Suppressor macrophage treated with lipopolysaccharide for 4 hours (primary cell): Measurements from ENCODE around the gene IGFALS.

Source experiments
- DNase-seq: peaks from one replicate; pipeline ENCODE4 v3.0.0-alpha.2; 2020

IGFALS gene

GRCh38 chr16:1788095-1788707 is 5.3 kb downstream of the IGFALS start:
- no peak for DNase-seq

- DNase-seq: no peak
Measured at GRCh38 chr16:1787322-1788094, 6.0 kb downstream of the IGFALS start.

DNA sequence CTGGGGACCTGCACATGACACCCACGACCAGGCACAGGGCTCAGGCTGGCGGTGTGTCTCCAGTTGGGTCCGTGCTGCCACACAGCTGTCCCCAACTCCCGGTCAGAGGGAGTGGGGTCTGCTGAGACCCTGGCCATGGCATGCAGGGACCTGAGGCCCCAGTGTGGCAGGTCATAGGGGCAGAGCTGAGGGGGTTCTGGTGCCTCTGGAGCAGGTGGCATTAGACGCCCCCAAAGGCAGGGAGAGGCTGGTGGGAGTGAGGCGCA is 6.5 kb downstream of the IGFALS start:
- DNase-seq: no peak

DNA sequence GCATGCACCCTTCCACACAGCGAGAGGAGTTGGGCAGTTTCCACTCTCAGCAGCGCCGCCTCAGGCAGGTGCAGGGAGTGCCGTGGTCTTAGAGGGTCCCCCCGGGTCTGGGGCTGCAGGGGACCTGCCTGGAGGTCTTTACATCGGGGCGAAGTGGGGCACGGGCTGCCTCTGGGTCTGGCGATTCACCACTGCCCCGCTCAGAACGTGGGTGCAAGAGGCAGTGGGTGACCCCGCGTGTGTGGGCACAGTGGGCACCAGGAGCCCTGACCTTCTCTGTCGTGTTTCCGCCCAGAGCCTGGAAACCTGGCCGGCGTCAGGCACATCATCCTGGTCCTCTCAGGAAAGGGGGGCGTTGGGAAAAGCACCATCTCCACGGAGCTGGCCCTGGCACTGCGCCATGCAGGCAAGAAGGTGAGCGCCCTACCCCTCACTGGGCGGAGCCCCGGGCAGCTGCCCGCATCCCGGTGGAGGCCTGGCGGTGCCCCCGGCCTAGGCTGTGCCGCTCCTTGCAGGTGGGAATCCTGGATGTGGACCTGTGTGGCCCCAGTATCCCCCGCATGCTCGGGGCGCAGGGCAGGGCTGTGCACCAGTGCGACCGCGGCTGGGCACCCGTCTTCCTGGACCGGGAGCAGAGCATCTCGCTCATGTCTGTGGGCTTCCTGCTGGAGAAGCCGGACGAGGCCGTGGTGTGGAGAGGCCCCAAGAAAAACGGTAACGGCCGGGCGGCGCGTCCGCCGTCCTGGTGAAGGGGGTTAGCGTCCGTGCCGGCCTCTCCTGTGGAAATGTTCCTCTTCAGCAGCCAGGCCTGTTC is 7.1 kb downstream of the IGFALS start:
- DNase-seq: no peak

GRCh38 chr16:1785846-1786170 is 7.7 kb downstream of the IGFALS start:
- DNase-seq: no peak

DNA sequence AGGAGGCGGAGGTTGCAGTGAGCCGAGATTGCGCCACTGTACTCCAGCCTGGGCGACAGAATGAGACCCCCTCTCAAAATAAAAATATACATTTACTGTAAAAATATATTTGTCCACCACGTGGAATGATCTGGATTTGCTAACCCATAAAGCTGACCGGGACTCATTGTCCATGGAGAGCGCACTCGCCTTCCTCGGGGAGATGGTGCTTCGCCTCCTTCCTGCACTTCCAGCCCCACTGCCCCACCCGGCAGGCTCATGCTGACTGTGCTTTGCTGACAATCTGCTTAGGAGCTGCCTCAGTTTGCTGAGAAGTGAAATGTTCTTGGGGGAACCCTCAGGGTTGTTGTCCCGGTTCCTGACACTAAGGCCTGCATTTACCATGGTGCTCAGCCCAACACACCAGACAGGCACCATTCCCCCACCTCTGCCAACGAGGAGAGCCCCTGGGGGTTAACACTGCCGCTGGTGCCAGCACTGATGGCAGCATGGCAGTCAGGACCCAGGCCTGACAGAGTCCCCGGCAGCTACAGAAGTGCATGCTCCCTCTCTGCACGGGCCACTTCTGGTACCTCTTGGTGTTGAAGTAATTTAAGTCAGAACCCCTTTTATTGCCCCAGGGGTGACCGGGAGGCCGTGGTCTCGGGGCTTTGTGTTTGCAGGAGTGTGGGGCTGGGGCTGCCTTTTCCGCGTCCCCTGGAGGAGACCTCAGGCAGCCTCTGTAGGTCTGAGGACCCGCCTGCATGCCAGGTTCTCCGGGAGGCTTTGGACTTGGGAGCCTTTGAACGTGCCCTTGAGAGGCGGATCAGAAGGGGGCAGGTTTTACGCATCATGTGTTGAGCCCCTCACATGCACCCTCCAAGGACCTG is 8.3 kb downstream of the IGFALS start:
- no peak for DNase-seq

DNA sequence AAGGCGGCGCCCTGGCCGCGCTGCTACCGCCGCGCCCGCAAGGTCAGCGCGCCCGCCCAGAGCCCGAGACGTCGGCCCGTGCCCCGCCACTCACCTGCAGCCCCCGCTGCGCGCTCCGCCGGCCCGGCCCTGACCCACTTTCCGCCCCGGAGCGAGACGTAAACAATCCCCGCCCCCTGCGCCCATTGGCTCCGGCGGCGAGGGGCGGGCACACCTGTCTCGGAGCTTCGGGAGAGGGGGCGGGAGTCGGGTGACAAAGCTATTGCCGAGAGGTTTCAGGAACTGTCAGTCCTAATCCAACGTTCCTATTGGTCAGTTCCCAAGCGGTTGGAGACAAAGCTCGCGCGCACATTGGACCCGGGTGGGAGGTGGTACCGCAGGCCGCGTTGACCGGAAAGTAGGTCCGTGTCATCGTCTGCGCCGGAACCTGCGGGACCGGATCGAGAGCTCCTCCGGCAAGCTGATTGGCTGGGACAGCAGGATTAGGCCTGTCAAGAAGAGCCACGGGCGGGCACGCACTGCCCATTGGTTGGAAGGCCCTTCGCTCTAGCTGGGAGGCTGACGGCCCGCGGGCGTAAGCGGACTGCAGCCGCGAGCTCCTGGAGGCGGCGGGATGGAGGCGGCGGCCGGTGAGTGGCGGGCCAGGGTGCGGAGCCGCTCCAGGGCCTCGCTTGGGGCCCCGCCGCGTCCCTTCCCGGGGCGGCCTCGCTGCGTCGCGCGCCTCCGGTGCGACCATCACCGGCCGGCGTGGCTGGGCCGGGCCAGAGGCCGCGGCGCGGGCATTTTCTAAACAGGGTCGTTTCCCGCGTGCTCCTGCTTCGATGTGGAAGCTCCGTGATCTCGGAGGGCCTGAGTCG is 10.9 kb downstream of the IGFALS start, which contains the start of the genes NUBP2 and SPSB3:
NUBP2 (plus strand) TSS at position 553 of the 857 bp plus-strand sequence; CDS start at position 614, 61 bp downstream.
SPSB3 (minus strand) TSS at position 164 of the 857 bp plus-strand sequence. CDS start 1,088 bp downstream, outside the sequence.
- DNase-seq: peak; percentile 100

DNA sequence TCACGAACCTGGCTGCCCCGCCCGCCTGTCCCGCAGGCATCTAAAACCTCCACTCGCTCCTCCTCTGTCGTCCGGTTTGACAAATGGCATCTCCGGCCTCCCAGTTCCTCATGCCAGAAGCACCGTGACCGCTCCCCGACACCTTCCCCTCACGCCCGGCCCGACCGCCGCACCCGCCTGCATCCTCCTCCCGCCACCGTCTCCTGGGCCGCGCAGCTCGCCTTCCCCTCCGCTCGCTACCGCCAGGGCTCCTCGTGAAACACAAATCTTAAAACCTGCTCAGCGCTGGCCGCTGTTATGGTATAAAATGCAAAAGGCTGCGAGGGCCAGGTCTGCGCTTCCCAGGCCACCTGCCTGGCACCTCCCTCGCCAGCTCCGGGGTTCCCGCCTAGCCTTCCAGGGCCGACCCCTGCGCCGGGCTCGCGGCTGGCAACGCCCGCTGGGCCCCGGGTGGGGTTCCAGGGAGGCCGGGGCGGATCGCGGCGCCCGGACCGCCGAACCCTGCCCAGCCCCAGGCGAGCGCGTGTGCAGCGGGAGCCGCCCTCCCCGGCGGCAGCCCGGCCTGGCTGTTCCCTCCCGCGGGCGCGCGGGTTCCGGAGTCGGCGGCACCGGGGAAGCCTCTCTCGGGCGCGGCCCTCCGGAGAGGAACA is 11.6 kb downstream of the IGFALS start:
- DNase-seq: peak; percentile 29

GRCh38 chr16:1781254-1781653 is 12.3 kb downstream of the IGFALS start:
- DNase-seq: no peak

- DNase-seq: no peak
Measured at GRCh38 chr16:1780677-1781072, 12.8 kb downstream of the IGFALS start.

DNA sequence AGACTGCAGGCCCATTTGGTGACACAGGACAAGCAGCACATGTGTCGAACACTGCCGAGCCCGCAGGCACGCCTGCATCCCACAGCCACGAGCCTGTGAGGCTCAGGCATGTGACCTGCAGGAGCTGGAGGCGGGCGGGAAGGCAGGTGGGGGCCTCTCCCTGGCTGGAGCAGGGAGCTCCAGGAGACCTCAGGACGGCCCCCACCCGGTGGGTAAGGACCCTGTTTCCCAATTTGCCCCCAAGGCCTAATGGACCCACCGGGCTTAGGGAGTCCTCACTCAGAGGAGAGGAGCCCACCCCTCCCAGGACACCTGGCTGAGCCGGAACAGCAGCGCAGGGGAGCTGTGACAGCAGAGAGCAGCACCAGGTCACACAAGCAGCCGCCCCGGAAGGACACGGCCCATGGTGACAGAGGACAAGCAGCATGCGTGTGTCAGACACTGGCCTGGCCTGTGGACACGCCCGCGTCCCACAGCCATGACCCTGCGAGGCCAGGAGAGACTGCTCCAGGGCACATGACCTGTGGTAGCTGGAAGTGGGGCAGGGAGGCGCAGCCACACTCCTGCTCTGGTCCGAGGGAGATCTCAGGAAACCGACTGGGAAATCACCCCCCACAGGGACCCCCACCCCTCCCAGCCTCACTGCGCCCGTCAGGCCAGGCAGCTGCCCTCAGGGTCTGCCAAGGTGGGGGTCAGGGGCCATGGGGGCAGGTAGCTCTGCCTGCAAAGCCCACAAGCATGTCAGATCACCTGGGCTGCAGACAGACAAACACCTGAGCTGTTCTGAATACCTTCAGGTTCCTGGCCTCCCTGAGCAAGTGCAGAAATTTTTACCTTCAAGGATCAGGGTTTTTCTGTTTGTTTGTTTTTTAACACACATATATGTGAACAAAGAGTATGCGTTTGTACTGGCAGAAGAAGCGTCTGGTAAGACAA is 13.5 kb downstream of the IGFALS start:
- no peak for DNase-seq

- no peak for DNase-seq
Measured at GRCh38 chr16:1779234-1779701, 14.2 kb downstream of the IGFALS start.

DNA sequence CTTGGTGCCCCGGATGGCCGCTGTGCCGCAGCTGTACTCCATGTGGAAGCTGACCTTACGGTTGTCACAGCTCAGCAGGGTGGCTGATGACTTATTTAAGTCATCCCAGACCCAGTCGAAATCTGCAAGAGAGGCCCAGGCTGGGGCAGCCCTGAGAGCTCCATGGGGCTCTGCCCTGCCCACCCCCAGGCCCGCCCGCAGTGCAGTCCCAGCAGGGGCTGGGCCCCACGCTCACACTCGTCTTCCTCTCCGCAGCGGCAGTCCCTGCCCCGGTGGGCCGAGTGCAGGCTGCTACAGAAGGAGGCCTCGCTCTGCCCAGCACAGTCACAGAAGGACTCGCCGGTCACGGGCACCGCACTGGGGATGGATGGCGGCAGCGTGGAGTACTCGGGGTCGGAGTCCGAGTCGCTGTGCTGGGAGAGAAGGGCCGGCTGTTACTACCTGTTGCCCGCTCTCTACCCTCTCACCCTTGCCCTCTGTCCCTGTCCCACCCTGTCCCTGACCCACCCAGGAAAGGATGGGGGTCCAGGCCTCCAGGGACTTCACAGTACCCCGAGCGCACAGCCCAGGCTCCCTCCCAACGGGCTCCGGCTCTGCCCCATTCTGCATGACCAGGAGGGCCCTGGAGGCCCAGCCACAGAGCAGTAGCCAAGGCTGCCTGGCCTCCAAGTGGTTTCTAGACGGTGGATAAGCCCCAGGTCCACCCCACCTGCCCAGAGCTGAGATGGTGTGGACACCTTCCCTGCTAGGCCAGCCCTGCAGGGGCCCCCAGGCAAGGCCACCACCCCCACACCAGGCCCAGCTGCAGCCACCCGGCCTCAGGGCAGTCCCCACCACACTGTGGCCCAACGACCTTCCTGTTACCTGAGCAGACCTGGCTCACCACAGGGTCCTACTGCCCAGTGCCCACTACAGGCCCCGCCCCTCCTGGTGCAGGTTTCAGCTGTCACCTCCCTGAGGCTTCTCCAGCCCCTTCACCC is 15.0 kb downstream of the IGFALS start:
- no peak for DNase-seq

DNA sequence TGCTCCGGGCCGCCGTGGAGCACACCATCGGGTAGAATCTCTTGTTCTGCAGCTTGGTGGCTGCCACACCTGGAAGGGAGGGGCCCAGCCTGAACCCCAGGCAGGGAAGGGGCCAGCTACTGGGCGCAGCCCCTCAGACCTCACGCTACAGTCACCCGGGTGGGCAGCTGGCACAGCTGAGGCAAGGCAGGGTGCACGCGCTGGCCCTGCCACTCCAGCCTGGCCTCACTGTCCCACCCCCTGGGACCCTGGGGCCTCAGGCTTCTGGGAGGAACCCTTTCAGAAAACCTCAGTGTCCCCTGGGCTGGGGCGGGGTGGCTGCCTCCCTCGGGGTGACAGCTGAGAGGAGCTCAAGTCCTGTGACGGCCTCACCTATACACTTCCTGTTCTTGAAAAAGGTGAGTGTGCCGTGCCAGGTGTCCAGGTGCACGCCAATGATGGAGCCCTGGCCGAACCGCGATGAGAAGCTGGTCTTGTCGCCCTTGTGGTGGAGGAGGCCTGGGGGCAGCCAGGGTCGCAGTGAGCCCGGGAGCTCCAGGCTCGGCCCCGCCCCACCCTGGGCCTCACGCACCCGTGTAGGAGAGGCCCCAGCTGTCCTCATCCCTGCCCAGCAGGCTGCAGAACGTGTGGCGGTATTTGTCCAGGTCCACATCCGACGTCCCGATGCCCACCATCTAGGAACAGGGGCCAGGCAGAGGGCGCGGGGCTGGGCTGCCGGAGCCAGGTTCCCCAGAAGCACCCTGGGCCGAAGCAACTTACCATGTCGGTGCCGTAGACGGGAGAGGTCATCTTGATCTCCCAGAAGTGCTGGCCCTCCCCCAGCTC is 15.9 kb downstream of the IGFALS start:
- no peak for DNase-seq

- DNase-seq: no peak
Measured at GRCh38 chr16:1776991-1777374, 16.5 kb downstream of the IGFALS start.

- DNase-seq: no peak
Measured at GRCh38 chr16:1776672-1776955, 16.9 kb downstream of the IGFALS start.

DNA sequence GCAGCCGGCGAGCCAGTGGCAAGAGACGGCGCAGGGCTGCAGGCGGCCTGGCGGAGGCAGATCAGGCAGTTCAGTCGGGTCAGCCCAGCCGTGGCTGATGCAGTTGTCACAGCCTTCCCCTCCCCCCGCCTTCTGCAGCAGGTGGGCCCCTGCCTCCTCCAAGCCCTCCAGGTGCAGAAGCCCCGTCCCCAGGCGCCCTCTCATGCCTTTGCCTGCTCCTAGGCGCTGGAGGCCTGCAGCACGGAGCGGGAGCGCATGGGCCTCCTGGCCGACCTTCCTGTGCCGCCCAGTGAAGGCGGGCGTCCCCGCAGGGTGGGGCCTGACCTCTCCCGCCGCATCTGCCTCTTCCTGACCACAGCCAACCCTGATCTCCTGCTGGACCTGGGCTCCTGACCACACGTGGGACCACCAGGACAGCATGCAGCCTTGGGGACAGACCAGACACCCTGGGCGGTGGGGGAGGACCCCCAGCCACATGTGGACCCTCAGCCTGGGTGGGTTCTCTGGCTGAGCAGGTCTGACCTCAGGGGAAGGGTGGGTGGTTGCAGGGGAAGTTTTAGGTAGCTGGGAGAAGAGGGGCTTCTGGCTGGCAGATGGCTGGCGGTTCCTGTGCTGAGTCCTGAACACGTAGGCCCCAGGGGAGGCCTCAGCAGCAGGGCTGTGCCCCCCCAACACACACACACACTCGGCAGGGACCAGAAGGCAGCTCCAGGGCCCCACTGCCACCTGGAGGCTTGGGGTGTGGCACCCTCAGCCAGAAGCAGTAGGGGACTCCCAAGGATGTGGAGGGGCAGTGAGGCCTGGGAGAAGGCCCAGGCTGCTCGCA is 17.4 kb downstream of the IGFALS start:
- no peak for DNase-seq
